Hepatocyte (in vitro differentiated cells): ENCODE measurements around the gene CLCN4.

Experiments used
- CTCF ChIP-seq: fragments of 200-600 bp; sonication (generic); IDR thresholded peaks from 2 replicates; pipeline ENCODE4 v1.5.1; 2016; ENCODE audit warnings: antibody characterized with exemption, mild to moderate bottlenecking; ENCODE audit not compliant: poor library complexity
- EZH2 ChIP-seq: fragments of 200-600 bp; sonication (generic); IDR thresholded peaks from 2 replicates; pipeline ENCODE4 v1.6.1; 2016; ENCODE audit warnings: antibody characterized with exemption, mild to moderate bottlenecking, borderline replicate concordance
- EZH2phosphoT487 ChIP-seq: fragments of 200-600 bp; sonication (generic); IDR thresholded peaks from one replicate; pipeline ENCODE4 v1.6.1; 2018; ENCODE audit warnings: antibody characterized with exemption, mild to moderate bottlenecking, low read depth, moderate library complexity; ENCODE audit not compliant: unreplicated experiment, severe bottlenecking

- no peak for TF ChIP-seq CTCF
- TF ChIP-seq EZH2phosphoT487, result no peak
- TF ChIP-seq EZH2, result no peak
Observed at GRCh38 chrX:10240918-10241317, 84.1 kb downstream of the CLCN4 start.
